Loucy (cell line): ENCODE data around the gene SLIT1.

ENCODE experiments used
- CTCF ChIP-seq: fragments of 200-600 bp; sonication (generic); conservative IDR thresholded peaks from 2 replicates; pipeline ENCODE4 v1.5.1; 2014; ENCODE audit warnings: mild to moderate bottlenecking, antibody characterized with exemption, low read length
- EZH2phosphoT487 ChIP-seq: fragments of 200-600 bp; IDR thresholded peaks from 2 replicates; pipeline ENCODE4 v1.6.1; 2018; ENCODE audit warnings: antibody characterized with exemption, mild to moderate bottlenecking, moderate library complexity, borderline replicate concordance

GRCh38 chr10:96967847-96968246 lies 217.9 kb downstream of the SLIT1 start:
- no peak for TF ChIP-seq CTCF
- no peak for TF ChIP-seq EZH2phosphoT487
